B cell (primary cell): Measurements from ENCODE around the gene THBS4. TPM values are rescaled to one million over a fixed set of nuclear protein-coding genes. Genes with fewer than 3 reads are reported as not detected.

Experiments used
- ATAC-seq: fragments of 200-7000 bp; cut with Tn5 transposase; one replicate; pipeline ENCODE4 v1.10.0; 2021; ENCODE audit warnings: low read depth, mild to moderate bottlenecking, moderate number of reproducible peaks, moderate library complexity
- CTCF ChIA-PET: fragments of 350-600 bp; sonication (Branson Sonifier 250); formaldehyde crosslinking; loops from one replicate; lab custom pipeline; 2021; ENCODE audit warnings: antibody characterized with exemption, inconsistent platforms; lab: Charles Lee
- POLR2A ChIA-PET: fragments of 350-600 bp; sonication (Branson Sonifier 250); formaldehyde crosslinking; loops from one replicate; lab custom pipeline; 2021; ENCODE audit warnings: antibody characterized with exemption; lab: Charles Lee
- DNase-seq: peaks from one replicate; pipeline ENCODE4 v3.0.0; 2013
- H2AFZ ChIP-seq: 2 replicates; pipeline ENCODE4 v1.6.1; 2012; ENCODE audit warnings: mild to moderate bottlenecking, low read depth, low read length; ENCODE audit not compliant: insufficient read depth, poor library complexity, severe bottlenecking
- H3K27ac ChIP-seq, 2 donors: 1 replicate in 1 of 2; 2 replicates in 1 of 2; pipeline ENCODE4 v1.5.1; 2012 to 2013; ENCODE audit warnings: low read length in 2 of 2, mild to moderate bottlenecking in 2 of 2, moderate library complexity in 1 of 2
- H3K27me3 ChIP-seq, 4 experiments: fragments of 200-600 bp in 1 of 4; sonication (generic) in 1 of 4; replicated peaks in 1 of 4; 1 replicate in 2 of 4; 2 replicates in 2 of 4; pipeline versions ENCODE4 v1.6.1 to v1.7.0; 2013 to 2016; ENCODE audit warnings: low read length in 3 of 4, mild to moderate bottlenecking in 2 of 4, mixed read lengths in 1 of 4, moderate library complexity in 1 of 4; ENCODE audit not compliant: insufficient read depth in 4 of 4, control insufficient read depth in 3 of 4; ENCODE audit errors: control extremely low read depth in 1 of 4
- H3K36me3 ChIP-seq, 2 experiments: replicated peaks in 1 of 2; 1 replicate in 1 of 2; 2 replicates in 1 of 2; pipeline versions ENCODE4 v1.6.1 to v1.7.1; 2013; ENCODE audit warnings: low read length in 1 of 2; ENCODE audit not compliant: insufficient read depth in 2 of 2, control insufficient read depth in 1 of 2; ENCODE audit errors: control extremely low read depth in 1 of 2, extremely low read depth in 1 of 2
- H3K4me1 ChIP-seq, 2 donors: fragments of 200-600 bp in 1 of 2; sonication (generic) in 1 of 2; 1 replicate in 1 of 2; 2 replicates in 1 of 2; pipeline versions ENCODE4 v1.5.1 to v1.6.1; 2013 to 2017; ENCODE audit warnings: low read length in 2 of 2; ENCODE audit not compliant: control insufficient read depth in 2 of 2, insufficient read depth in 2 of 2
- H3K4me2 ChIP-seq: replicated peaks from 2 replicates; pipeline ENCODE3; 2012; ENCODE audit warnings: mild to moderate bottlenecking, low read depth, low read length; ENCODE audit not compliant: poor library complexity, severe bottlenecking
- H3K4me3 ChIP-seq, 5 experiments: fragments of 200-600 bp in 1 of 5; sonication (generic) in 1 of 5; 1 replicate in 3 of 5; 2 replicates in 2 of 5; pipeline versions ENCODE4 v1.5.1 to v1.7.0; 2011 to 2016; ENCODE audit warnings: low read length in 4 of 5, mild to moderate bottlenecking in 4 of 5, low read depth in 2 of 5, control low read depth in 1 of 5, moderate library complexity in 1 of 5; ENCODE audit not compliant: insufficient read depth in 1 of 5; ENCODE audit errors: control extremely low read depth in 1 of 5, extremely low read depth in 1 of 5
- H3K79me2 ChIP-seq: fragments of 200-600 bp; sonication (generic); one replicate; pipeline ENCODE4 v1.6.0; 2016; ENCODE audit warnings: low read length; ENCODE audit not compliant: control insufficient read depth, insufficient read depth
- H3K9ac ChIP-seq: fragments of 200-600 bp; sonication (generic); 2 replicates; pipeline ENCODE4 v1.6.1; 2017; ENCODE audit warnings: mild to moderate bottlenecking, low read length, moderate library complexity
- H3K9me3 ChIP-seq, 3 donors: one replicate each; pipeline versions ENCODE4 v1.6.1 to v1.7.1; 2013; ENCODE audit warnings: low read length in 2 of 3; ENCODE audit not compliant: control insufficient read depth in 2 of 3, insufficient read depth in 1 of 3; ENCODE audit errors: control extremely low read depth in 1 of 3
- H4K20me1 ChIP-seq: 2 replicates; pipeline ENCODE4 v1.6.0; 2012; ENCODE audit warnings: mild to moderate bottlenecking, low read length; ENCODE audit not compliant: insufficient read depth, control insufficient read depth, poor library complexity, severe bottlenecking
- H3K27ac Mint-ChIP-seq: one replicate; pipeline ENCODE4 v1.8.0; 2021; ENCODE audit warnings: mixed read lengths
- H3K27me3 Mint-ChIP-seq: one replicate; pipeline ENCODE4 v1.8.0; 2021; ENCODE audit warnings: mixed read lengths
- H3K4me1 Mint-ChIP-seq: one replicate; pipeline ENCODE4 v1.8.0; 2021; ENCODE audit warnings: mixed read lengths
- H3K4me3 Mint-ChIP-seq: one replicate; pipeline ENCODE4 v1.8.0; 2021; ENCODE audit warnings: mixed read lengths
- H3K9me3 Mint-ChIP-seq: one replicate; pipeline ENCODE4 v1.8.0; 2022; ENCODE audit warnings: mixed read lengths; ENCODE audit not compliant: insufficient read depth
- EZH2 ChIP-seq: IDR thresholded peaks from 2 replicates; pipeline ENCODE4 v1.6.1; 2012; ENCODE audit warnings: borderline replicate concordance, low read depth, mild to moderate bottlenecking, moderate library complexity, low read length; ENCODE audit not compliant: insufficient read depth, poor library complexity, severe bottlenecking
- WGBS: methylation state at CpG from one replicate; pipeline ENCODE4 v1.1.5; 2013; ENCODE audit warnings: missing lambda C conversion rate; ENCODE audit not compliant: insufficient coverage; 5-methylcytosine and 5-hydroxymethylcytosine counted together
- intact Hi-C: fragments of 100-400 bp; cut with micrococcal nuclease; formaldehyde crosslinking; loops from one replicate; pipeline ENCODE4 v1.10.0; 2022
- polyA plus RNA-seq: library from polyadenylated mRNA; depleted of rRNA; stranded (reverse); fragments of >200 nt; gene quantifications from 2 replicates; pipeline ENCODE4 v1.2.3, GENCODE V29; 2012
- total RNA-seq, 2 donors: library from RNA; stranded (reverse); fragments of 120-200 nt in 1 of 2; gene quantifications; 1 replicate in 1 of 2; 2 replicates in 1 of 2; pipeline versions ENCODE4 v1.2.3 to v1.2.4, GENCODE V29; 2013 to 2022
- TF ChIP-seq, protein P1 (sequence below): fragments of 200-600 bp; IDR thresholded peaks from one replicate; pipeline ENCODE4 v1.8.0; 2022; ENCODE audit warnings: antibody characterized with exemption, mild to moderate bottlenecking

The THBS4 gene
- total and polyA plus RNA-seq, 2 donors (not counting 1 experiment from before 2014, with no cell fraction given) = 0.49 to 0.57 TPM

DNA sequence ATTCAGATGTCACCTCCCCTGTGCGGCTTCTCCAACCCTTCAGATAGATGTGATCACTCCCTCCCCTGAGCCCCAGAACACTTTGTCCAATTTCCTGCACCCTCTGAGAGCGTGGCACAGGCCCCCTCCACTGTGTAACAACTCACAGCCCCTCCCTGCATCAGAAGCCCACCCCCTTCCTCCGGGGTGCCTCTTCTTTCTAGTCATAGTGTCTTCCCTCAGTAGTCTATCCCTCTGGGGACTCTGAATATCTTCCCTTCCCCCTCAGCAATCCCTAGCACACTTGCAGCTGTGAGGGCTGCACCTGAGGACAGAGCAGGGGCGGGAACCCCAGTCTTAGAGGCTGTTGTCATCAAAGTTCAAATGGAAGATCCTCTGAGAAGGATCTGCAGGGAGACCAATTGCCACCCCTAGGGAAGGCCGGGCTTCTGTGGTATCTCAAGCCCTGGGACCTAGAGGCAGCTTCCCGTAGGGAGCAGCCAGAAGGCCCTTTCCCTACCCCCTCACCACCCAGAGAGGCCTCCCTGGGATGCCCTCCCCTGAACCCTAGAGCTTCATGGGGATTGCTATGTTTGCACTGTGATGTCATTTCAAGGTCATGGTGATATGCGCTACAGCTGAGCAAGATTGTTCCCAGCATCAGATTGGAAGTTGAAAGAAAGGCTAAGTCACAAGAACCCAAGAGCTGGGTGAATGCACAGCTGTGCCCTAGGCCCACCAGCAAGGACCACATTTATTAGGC lies 70.7 kb downstream of the THBS4 start:
- H3K27me3 Mint-ChIP-seq = peaks cover 14% of the 10 kb centered on the region
- TF ChIP-seq, protein P1, sequence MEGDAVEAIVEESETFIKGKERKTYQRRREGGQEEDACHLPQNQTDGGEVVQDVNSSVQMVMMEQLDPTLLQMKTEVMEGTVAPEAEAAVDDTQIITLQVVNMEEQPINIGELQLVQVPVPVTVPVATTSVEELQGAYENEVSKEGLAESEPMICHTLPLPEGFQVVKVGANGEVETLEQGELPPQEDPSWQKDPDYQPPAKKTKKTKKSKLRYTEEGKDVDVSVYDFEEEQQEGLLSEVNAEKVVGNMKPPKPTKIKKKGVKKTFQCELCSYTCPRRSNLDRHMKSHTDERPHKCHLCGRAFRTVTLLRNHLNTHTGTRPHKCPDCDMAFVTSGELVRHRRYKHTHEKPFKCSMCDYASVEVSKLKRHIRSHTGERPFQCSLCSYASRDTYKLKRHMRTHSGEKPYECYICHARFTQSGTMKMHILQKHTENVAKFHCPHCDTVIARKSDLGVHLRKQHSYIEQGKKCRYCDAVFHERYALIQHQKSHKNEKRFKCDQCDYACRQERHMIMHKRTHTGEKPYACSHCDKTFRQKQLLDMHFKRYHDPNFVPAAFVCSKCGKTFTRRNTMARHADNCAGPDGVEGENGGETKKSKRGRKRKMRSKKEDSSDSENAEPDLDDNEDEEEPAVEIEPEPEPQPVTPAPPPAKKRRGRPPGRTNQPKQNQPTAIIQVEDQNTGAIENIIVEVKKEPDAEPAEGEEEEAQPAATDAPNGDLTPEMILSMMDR = no peak
- TF ChIP-seq EZH2 = no peak
- intact Hi-C loops = no loop called here
- H3K79me2 ChIP-seq = no peaks in the 10 kb centered on the region
- H3K9me3 Mint-ChIP-seq = no peaks in the 10 kb centered on the region
- WGBS = 38% methylated on average over 5 of the region's 7 CpGs
- H3K4me3 Mint-ChIP-seq = no peak overlapping the region
- H3K4me2 ChIP-seq = no peak overlapping the region
- peaks cover 0 to 2% (median 0%) of the 10 kb centered on the region in 4 experiments for H3K27me3 ChIP-seq
- no peak overlapping the region for H2AFZ ChIP-seq
- H3K4me1 Mint-ChIP-seq = peaks cover 8% of the 10 kb centered on the region
- peaks cover 0 to 2% (median 0%) of the 10 kb centered on the region in 3 donors for H3K9me3 ChIP-seq
- H3K4me1 ChIP-seq = peaks cover 15 to 17% of the 10 kb centered on the region in 2 donors
- H3K36me3 ChIP-seq = no peaks in the 10 kb centered on the region
- ChIA-PET POLR2A (no interaction called here), CTCF (interaction anchor here (0.8 to 1.4 kb wide), 3 partner anchors 14 to 21 kb away, joined by 3 to 5 read pairs (median 3); no protein-coding TSS in a partner anchor)
- no peak overlapping the region for H3K4me3 ChIP-seq
- no peak overlapping the region for H3K27ac ChIP-seq
- no peak overlapping the region for H3K27ac Mint-ChIP-seq
- no peak for DNase-seq
- no peak overlapping the region for H3K9ac ChIP-seq
- H4K20me1 ChIP-seq = no peaks in the 10 kb centered on the region
- ATAC-seq = no peak

DNA sequence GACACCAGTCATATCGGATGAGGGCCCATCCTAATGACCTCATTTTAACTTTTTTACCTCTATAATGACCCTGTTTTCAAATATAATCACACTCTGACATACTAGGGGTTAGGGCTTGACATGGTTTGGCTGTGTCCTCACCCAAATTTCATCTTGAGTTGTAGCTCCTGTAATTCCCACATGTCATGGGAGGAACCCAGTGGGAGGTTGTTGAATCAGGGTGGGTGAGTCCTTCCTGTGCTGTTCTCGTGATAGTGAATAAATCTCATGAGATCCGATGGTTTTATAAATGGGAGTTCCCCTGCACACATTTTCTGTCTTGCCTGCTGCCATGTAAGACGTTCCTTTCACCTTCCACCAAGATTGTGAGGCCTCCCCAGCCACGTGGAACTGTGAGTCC lies 71.8 kb downstream of the THBS4 start:
- Mint-ChIP-seq H3K27ac (no peak overlapping the region), H3K9me3 (no peaks in the 10 kb centered on the region), H3K4me1 (peaks cover 8% of the 10 kb centered on the region), H3K4me3 (no peak overlapping the region), H3K27me3 (peaks cover 18% of the 10 kb centered on the region)
- H2AFZ ChIP-seq = no peak overlapping the region
- no peaks in the 10 kb centered on the region for H3K36me3 ChIP-seq
- no peak overlapping the region for H3K4me3 ChIP-seq
- no peak for TF ChIP-seq EZH2
- TF ChIP-seq, protein P1 = no peak
- H3K79me2 ChIP-seq = no peaks in the 10 kb centered on the region
- DNase-seq (no peak), ATAC-seq (no peak)
- ChIA-PET POLR2A (no interaction called here), CTCF (interaction anchor here (0.8 to 1.4 kb wide), 2 partner anchors 15 to 16 kb away, joined by 3 to 5 read pairs; no protein-coding TSS in a partner anchor)
- H3K4me1 ChIP-seq = peaks cover 15 to 17% of the 10 kb centered on the region in 2 donors
- H3K9me3 ChIP-seq = peaks cover 0 to 2% (median 0%) of the 10 kb centered on the region in 3 donors
- intact Hi-C loops = no loop called here
- WGBS = no CpG with 5 or more reads among the region's 5 CpGs
- H3K27me3 ChIP-seq = peaks cover 0 to 2% (median 0%) of the 10 kb centered on the region in 4 experiments
- H3K9ac ChIP-seq = no peak overlapping the region
- H4K20me1 ChIP-seq = no peaks in the 10 kb centered on the region
- H3K27ac ChIP-seq = no peak overlapping the region
- H3K4me2 ChIP-seq = no peak overlapping the region
